Medulla oblongata (tissue), 1 donor: ENCODE data around the gene EEF1AKMT4.
A peak's percentile ranks its signal among the peaks of the same experiment; 100 is the strongest.

Experiments
- DNase-seq: peaks from one replicate; pipeline ENCODE4 v3.0.0-alpha.2; 2015; ENCODE audit errors: extremely low spot score

Gene EEF1AKMT4

GRCh38 chr3:184249412-184250166 lies at the start of gene EEF1AKMT4:
Gene EEF1AKMT4 (plus strand): TSS chr3:184249672. CDS start chr3:184249695, 23 bp downstream.
- peak; percentile 96 for DNase-seq

GRCh38 chr3:184200825-184201224 lies 48.6 kb upstream of the EEF1AKMT4 start:
- no peak for DNase-seq

- DNase-seq, result no peak
These were observed 45.9 kb upstream of the EEF1AKMT4 start for GRCh38 chr3:184203526-184203925.

GRCh38 chr3:184209146-184209923 lies 40.1 kb upstream of the EEF1AKMT4 start:
- no peak for DNase-seq

- DNase-seq, result no peak
These were observed 38.2 kb upstream of the EEF1AKMT4 start for GRCh38 chr3:184211297-184211696.

- DNase-seq, result no peak
These were observed 37.8 kb upstream of the EEF1AKMT4 start for GRCh38 chr3:184211718-184212117.

- DNase-seq, result no peak
These were observed 30.7 kb upstream of the EEF1AKMT4 start for GRCh38 chr3:184218814-184219213.

- no peak for DNase-seq
These were observed 27.0 kb upstream of the EEF1AKMT4 start for GRCh38 chr3:184222521-184222920.

- no peak for DNase-seq
These were observed 25.5 kb upstream of the EEF1AKMT4 start for GRCh38 chr3:184223946-184224345.

GRCh38 chr3:184227481-184227935 lies 22.0 kb upstream of the EEF1AKMT4 start:
- peak; percentile 13 for DNase-seq

GRCh38 chr3:184228376-184229137 lies 20.9 kb upstream of the EEF1AKMT4 start:
- DNase-seq, result no peak

- DNase-seq, result peak; percentile 7
These were observed 19.9 kb upstream of the EEF1AKMT4 start, which contains the start of gene VWA5B2 for GRCh38 chr3:184229394-184230080. Gene VWA5B2 (plus strand): TSS chr3:184229585. CDS start chr3:184230529, 944 bp downstream.

- no peak for DNase-seq
These were observed 19.3 kb upstream of the EEF1AKMT4 start for GRCh38 chr3:184230081-184230602.

GRCh38 chr3:184230603-184231528 lies 18.6 kb upstream of the EEF1AKMT4 start:
- no peak for DNase-seq

- DNase-seq, result no peak
These were observed 17.8 kb upstream of the EEF1AKMT4 start for GRCh38 chr3:184231671-184232070.

- DNase-seq, result no peak
These were observed 16.2 kb upstream of the EEF1AKMT4 start for GRCh38 chr3:184233127-184233843.

GRCh38 chr3:184234224-184234623 lies 15.2 kb upstream of the EEF1AKMT4 start:
- peak; percentile 40 for DNase-seq

- no peak for DNase-seq
These were observed 14.6 kb upstream of the EEF1AKMT4 start for GRCh38 chr3:184234671-184235380.
